Medulla oblongata (tissue), 1 donor: Measurements from ENCODE around the gene TESK2.
"Not testable (repeated sequence)": the region's sequence is repeated elsewhere in the genome, so short reads cannot be mapped to it uniquely, and the experiment has no call there.

Experiments used
- DNase-seq: peaks from one replicate; pipeline ENCODE4 v3.0.0-alpha.2; 2015; ENCODE audit errors: extremely low spot score

TESK2 gene

GRCh38 chr1:45412899-45413298 is 78.1 kb downstream of the TESK2 start:
- DNase-seq: no peak

DNA sequence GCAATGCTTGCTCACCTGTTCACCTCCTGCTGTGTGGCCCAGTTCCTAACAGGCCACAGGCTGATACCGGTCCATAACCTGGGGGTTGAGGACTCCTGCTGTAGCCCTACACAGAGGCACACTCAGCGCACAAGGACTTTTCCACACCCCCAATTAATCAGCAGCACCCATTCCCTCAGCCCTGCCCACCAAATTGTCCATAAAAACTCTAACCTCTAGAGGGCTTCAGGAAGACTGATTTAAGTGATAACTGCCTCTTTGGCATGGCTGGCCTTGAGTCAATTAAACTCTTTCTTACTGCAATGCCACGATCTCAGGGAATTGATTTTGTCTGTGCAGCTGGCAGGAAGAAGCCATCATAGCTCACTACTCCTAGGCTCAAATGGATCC is 79.5 kb downstream of the TESK2 start:
- DNase-seq: no peak

DNA sequence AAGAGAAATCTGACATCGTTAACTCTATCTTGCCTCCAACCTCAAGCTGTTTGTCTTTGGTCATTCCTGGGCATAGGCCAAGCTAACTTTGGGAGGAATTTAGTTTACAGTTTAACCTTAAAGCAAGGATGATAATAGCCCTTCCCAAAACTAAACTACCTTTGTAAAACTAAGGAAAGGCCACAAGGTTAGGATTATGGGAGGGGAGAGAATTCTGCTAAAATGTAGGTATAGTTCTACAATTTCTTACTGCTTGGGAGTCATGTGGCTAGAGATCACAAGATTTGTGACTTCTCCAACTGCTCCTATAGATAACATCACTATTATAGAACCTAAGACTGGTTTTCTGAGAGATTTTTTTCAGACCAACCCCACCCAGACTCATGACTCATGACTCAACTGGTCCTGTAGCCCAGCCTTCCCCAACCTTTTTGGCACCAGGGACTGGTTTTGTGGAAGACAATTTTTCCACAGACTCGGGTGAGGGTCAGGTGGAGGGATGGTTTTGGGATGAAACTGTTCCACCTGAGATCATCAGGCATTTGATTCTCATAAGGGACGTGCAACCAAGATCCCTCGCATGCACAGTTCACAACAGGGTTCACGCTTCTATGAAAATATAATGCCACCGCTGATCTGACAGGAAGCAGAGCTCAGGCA is 80.0 kb downstream of the TESK2 start:
- DNase-seq: no peak

GRCh38 chr1:45409276-45409675 is 81.7 kb downstream of the TESK2 start:
- DNase-seq: no peak

GRCh38 chr1:45407629-45408287 is 83.2 kb downstream of the TESK2 start:
- DNase-seq: no peak

- no peak for DNase-seq
Measured at GRCh38 chr1:45405636-45406035, 85.3 kb downstream of the TESK2 start.

GRCh38 chr1:45403718-45404117 is 87.2 kb downstream of the TESK2 start:
- DNase-seq: no peak

DNA sequence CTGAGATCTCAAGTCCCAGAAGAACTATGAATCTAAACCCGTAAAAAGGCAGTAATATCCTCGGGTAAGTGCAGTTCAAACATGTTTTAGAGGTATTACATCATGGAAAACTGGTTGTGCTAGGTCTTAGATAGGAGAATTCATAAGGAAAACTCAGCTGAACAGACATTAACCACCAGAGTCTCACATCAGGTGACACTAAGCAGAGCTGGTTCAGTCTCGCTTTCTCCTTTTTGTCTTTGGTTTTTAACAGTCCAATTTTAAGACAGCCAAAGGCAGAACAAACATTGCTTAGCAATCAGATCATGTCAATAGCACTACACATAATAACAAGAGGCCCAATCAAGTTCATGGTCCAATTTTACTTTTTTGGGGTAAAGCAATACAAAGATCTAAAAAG is 87.7 kb downstream of the TESK2 start:
- DNase-seq: peak; percentile 48

DNA sequence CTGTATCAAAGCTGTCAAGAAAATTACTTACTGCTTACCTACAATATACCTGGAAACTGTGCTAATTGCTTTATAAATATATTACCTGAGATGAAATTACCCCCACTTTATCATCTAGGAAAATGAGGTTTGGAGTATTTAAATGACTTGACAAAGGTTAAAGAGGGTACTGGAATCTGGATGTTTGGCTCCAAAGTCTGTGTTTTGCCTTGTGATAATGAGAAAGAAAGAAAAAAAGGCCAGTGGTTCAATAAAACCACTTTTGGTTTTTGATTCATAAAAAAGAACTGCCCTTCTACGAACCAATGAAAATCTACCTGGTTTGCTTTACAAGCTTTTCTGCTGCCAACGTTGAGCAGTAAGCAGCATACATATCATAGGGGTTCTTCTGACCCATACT is 89.4 kb downstream of the TESK2 start:
- DNase-seq: no peak

DNA sequence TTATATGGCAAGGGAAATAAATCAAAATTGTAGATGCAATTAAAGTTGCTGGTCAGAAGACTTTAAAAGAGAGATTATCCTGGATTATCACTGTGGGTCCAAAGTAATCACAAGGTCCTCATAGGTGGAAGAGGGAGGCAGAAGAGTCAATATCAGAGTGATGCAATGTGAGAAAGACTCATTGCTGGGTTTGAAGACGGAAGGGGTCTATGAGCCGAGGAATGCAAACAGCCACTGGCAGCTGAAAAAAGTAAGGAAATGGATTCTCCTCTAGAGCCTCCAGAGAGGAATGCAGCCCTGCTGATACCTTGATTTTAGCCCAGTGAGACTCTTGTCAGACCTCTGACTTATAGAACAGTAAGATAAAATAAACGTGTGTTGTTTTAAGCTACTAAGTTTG is 90.9 kb downstream of the TESK2 start:
- no peak for DNase-seq

GRCh38 chr1:45397285-45397684 is 93.7 kb downstream of the TESK2 start:
- no peak for DNase-seq

GRCh38 chr1:45395582-45395981 is 95.4 kb downstream of the TESK2 start:
- DNase-seq: no peak

DNA sequence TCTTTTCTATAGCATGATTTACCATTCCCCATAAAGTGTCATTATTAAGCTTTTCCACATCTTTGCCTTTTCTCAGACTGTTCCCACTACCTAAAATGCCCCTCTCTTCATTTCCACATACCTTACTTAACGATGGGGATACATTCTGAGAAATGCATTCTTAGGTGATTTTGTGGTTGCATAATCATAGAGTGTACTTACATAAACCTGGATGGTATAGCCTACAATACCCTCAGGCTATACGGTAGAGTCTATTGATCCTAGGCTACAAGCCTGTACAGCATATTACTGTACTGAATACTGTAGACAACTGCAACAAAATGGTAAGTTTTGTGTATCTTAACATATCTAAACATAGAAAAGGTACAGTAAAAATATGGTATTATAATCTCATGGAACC is 95.9 kb downstream of the TESK2 start:
- no peak for DNase-seq

GRCh38 chr1:45394342-45394741 is 96.6 kb downstream of the TESK2 start:
- no peak for DNase-seq

GRCh38 chr1:45393718-45394302 is 97.2 kb downstream of the TESK2 start:
- no peak for DNase-seq

- DNase-seq: no peak
Measured at GRCh38 chr1:45386219-45386618, 104.7 kb downstream of the TESK2 start.

DNA sequence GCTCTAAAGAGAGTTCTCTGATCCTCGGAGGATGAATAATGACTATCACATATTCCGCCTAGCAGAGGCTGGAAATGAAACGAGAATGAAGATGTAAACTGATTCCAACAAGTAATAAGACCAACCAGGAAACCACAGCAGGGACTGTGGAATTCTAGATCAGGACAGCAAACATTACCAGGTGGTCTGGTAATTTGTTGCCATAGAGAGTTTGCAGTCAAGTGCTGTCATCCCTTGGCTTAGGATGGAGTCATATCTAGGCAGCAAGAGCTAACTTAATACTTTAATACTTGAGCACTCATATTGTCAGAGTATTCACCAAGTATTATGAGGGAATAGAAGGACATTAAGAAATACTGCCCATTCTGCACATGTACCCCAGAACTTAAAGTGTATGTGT is 105.7 kb downstream of the TESK2 start:
- no peak for DNase-seq

DNA sequence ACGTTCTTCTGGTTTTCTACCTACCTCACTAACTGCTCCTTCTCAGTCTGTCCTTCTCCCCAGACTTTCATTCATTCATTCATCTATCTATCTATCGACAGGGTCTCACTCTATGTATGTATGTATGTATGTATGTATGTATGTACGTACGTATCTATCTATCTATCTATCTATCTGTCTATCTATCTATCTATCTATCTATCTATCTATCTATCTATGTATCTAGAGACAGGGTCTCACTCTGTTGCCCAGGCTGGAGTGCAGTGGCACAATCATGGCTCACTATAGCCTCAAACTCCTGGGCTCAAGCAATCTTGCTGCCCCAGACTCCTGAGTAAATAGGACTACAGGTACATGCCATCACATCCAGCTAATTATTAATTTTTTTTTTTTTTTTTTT is 106.8 kb downstream of the TESK2 start:
- DNase-seq: not testable (repeated sequence)

DNA sequence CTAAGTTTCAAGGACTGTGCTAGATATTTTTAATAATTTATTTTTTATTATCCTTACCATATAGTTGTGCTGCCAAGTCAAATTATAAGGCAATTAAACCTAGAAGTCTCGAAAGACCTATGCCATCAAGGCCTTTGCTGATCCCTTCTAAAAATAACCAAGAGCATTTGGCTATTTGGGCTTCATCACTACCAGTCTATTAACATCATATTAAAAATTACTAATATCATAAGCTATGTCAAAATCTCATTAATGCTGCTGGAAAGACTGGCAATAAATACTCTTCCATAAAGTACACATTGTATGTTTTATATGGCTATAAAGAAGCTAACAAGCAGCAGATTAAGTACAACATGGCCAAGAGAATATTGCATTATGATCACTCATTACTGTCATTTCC is 107.8 kb downstream of the TESK2 start:
- DNase-seq: no peak

DNA sequence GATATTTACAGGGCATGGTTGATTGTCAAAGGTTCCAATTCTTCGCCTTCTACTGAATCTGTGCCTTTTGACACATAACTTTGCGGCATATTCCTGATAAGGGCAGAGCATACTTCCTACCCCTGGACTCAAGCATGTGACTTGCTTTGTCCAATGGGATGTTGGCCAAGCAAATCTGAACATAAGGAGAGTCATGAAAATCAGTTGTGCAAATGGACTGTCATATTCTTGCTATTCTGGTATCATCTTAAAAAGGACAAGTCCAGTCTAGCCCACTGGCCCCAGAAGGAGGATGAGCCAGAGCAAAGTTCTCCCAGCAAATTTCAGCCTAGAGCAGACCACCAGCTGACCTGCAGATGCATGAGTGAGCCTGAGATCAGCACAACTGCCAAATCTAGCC is 109.7 kb downstream of the TESK2 start:
- DNase-seq: no peak

GRCh38 chr1:45380730-45381129 is 110.2 kb downstream of the TESK2 start:
- no peak for DNase-seq

- no peak for DNase-seq
Measured at GRCh38 chr1:45380125-45380524, 110.8 kb downstream of the TESK2 start.

GRCh38 chr1:45379524-45379923 is 111.4 kb downstream of the TESK2 start:
- no peak for DNase-seq
